ENCODE measurements around the gene ASB1. TPM values are rescaled to one million over a fixed set of nuclear protein-coding genes. Genes with fewer than 3 reads are reported as not detected.

ASB1 gene
- polyA plus RNA-seq, 1 of the 3 experiments (the other 2 are of a cell fraction) = 33.3 TPM

DNA sequence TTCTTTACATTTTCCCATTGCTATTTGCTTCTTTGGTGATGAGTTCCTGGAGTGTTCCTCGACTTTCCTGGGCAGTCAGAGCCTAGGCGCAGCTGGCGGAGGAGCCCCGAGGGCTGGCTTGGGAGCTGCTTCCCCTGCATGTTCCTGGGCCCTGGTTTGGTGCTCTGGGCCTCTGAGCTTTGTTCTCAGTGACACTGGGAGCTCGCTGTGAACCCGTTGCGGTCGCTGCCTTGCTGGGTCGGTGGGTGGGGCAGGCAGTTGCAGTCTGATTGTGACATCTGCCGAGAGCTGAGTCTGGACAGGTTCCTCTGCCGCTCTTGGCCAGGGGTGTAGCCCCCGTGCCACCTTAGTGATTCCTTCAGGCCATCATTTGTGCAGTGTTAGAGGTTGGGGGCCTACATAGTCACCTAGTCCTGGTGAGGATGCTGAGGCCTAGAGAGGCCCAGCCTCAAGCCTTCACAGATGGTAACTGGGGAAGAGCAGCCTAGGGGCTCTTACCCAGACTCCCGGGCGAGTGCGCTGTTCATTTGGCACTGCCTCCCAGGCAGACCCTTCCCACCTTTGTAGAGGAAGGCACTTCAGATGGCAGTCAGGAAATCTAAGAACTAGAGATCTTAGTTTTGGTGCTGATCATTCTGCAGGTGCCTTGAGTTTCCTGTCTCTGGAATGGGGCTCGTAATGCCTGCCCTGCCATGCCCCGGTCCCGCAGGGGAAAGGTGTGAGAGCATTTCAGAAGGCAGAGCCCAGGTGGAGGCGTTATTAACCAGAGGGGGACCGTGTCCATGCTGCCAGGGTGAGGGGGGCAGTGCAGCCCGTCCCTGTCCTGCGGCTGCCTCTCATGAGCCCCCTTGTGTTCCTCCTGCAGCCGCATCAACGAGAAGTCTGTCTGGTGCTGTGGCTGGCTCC lies 8.4 kb downstream of the ASB1 start:
- WGBS (ENCODE audit: low lambda C conversion rate) = 86% methylated on average over 12 of the region's 24 CpGs
- H3K9me3 ChIP-seq = peaks cover 7% of the 10 kb centered on the region; the same call in 1 of the 2 replicates
- peaks cover 7 to 28% of the 10 kb centered on the region in 2 experiments; a peak in 3 of 4 replicates for H3K4me1 ChIP-seq (ENCODE audit: control insufficient read depth in 1 of 2, insufficient read depth in 2 of 2, low read depth in 1 of 2, low read length in 1 of 2)
- H3K4me3 ChIP-seq (ENCODE audit: low read depth in 2 of 2, low read length in 1 of 2) = peak overlapping the region in 1 of 2 experiments; percentile 19; a peak in 1 of 4 replicates
- H4K20me1 ChIP-seq (ENCODE audit: insufficient read depth) = no peaks in the 10 kb centered on the region
- H3K4me2 ChIP-seq = peak overlapping the region; percentile 73
- no peak overlapping the region for H2AFZ ChIP-seq (ENCODE audit: low read depth)
- TF ChIP-seq RCOR1 (IDR thresholded peaks at IDR 0.05; ENCODE audit: low read length) (no peak), TCF12 (IDR thresholded peaks at IDR 0.05) (no peak), FOXM1 (IDR thresholded peaks at IDR 0.05; ENCODE audit: low read depth) (no peak), RFX5 (IDR thresholded peaks at IDR 0.05; ENCODE audit: low read length) (no peak), RXRA (IDR thresholded peaks at IDR 0.05; ENCODE audit: borderline replicate concordance, low read depth) (no peak), TEAD4 (IDR thresholded peaks at IDR 0.05; ENCODE audit: borderline replicate concordance, insufficient read depth) (no peak)
- no peak for DNase-seq
- peaks cover 53 to 69% of the 10 kb centered on the region in 2 experiments for H3K36me3 ChIP-seq (replicated peaks in 1 of 2; ENCODE audit: control insufficient read depth in 1 of 2, insufficient read depth in 2 of 2, low read length in 1 of 2)
- peak overlapping the region; percentile 77 for H3K9ac ChIP-seq
- peaks cover 91% of the 10 kb centered on the region for H3K79me2 ChIP-seq (ENCODE audit: insufficient read depth)
- H3K27ac ChIP-seq (ENCODE audit: low read depth in 2 of 2, low read length in 1 of 2) = peak overlapping the region in 1 of 2 experiments; percentile 99; a peak in 2 of 4 replicates
- ChIA-PET POLR2A (no interaction called here), CTCF (no interaction called here)
- H3F3A ChIP-seq (replicated peaks; ENCODE audit: insufficient read depth) = peaks cover 32% of the 10 kb centered on the region
- H3K27me3 ChIP-seq (ENCODE audit: insufficient read depth) = no peaks in the 10 kb centered on the region
- no peaks in the 10 kb centered on the region for H3K9me2 ChIP-seq

GRCh38 chr2:238435752-238436096 lies 9.0 kb downstream of the ASB1 start:
- Histone ChIP-seq H3K4me1 (ENCODE audit: control insufficient read depth in 1 of 2, insufficient read depth in 2 of 2, low read depth in 1 of 2, low read length in 1 of 2) (peaks cover 7 to 28% of the 10 kb centered on the region in 2 experiments; a peak in 3 of 4 replicates), H3K27ac (ENCODE audit: low read depth in 2 of 2, low read length in 1 of 2) (peak overlapping the region in 1 of 2 experiments; percentile 99; a peak in 2 of 4 replicates), H3K9ac (peak overlapping the region; percentile 77; the same call in 1 of the 2 replicates), H3K4me3 (ENCODE audit: low read depth in 2 of 2, low read length in 1 of 2) (no peak overlapping the region), H3K27me3 (ENCODE audit: insufficient read depth) (no peaks in the 10 kb centered on the region), H3K9me3 (peaks cover 2% of the 10 kb centered on the region; the same call in 1 of the 2 replicates), H3F3A (replicated peaks; ENCODE audit: insufficient read depth) (peaks cover 32% of the 10 kb centered on the region), H2AFZ (ENCODE audit: low read depth) (no peak overlapping the region), H3K36me3 (replicated peaks in 1 of 2; ENCODE audit: control insufficient read depth in 1 of 2, insufficient read depth in 2 of 2, low read length in 1 of 2) (peaks cover 53 to 67% of the 10 kb centered on the region in 2 experiments), H3K4me2 (peak overlapping the region; percentile 73; the same call in 1 of the 2 replicates), H4K20me1 (ENCODE audit: insufficient read depth) (no peaks in the 10 kb centered on the region; the same call in 1 of the 2 replicates), H3K9me2 (no peaks in the 10 kb centered on the region), H3K79me2 (ENCODE audit: insufficient read depth) (peaks cover 91% of the 10 kb centered on the region)
- TF ChIP-seq, protein P1, sequence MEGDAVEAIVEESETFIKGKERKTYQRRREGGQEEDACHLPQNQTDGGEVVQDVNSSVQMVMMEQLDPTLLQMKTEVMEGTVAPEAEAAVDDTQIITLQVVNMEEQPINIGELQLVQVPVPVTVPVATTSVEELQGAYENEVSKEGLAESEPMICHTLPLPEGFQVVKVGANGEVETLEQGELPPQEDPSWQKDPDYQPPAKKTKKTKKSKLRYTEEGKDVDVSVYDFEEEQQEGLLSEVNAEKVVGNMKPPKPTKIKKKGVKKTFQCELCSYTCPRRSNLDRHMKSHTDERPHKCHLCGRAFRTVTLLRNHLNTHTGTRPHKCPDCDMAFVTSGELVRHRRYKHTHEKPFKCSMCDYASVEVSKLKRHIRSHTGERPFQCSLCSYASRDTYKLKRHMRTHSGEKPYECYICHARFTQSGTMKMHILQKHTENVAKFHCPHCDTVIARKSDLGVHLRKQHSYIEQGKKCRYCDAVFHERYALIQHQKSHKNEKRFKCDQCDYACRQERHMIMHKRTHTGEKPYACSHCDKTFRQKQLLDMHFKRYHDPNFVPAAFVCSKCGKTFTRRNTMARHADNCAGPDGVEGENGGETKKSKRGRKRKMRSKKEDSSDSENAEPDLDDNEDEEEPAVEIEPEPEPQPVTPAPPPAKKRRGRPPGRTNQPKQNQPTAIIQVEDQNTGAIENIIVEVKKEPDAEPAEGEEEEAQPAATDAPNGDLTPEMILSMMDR (IDR thresholded peaks at IDR 0.05) = no peak
- no peak for TF ChIP-seq RFX5 (IDR thresholded peaks at IDR 0.05; ENCODE audit: low read length)
- no peak for TF ChIP-seq ELF1 (IDR thresholded peaks at IDR 0.05)
- TF ChIP-seq CHD2 (IDR thresholded peaks at IDR 0.05; ENCODE audit: low read length, partially characterized antibody) = no peak
- TF ChIP-seq FOSL2 (IDR thresholded peaks at IDR 0.05; ENCODE audit: borderline replicate concordance, low read depth) = no peak
- no peak for TF ChIP-seq ZBTB33 (IDR thresholded peaks at IDR 0.05; ENCODE audit: borderline replicate concordance, low read depth)
- TF ChIP-seq PBX3 (IDR thresholded peaks at IDR 0.05) = no peak
- TF ChIP-seq JUND (IDR thresholded peaks at IDR 0.05) = no peak
- no peak for TF ChIP-seq POLR2AphosphoS5 (IDR thresholded peaks at IDR 0.05; ENCODE audit: low read depth, low read length)
- TF ChIP-seq EP300 (IDR thresholded peaks at IDR 0.05; ENCODE audit: borderline replicate concordance in 1 of 2, low read depth in 1 of 2, low read length in 1 of 2) = no peak
- TF ChIP-seq RXRA (IDR thresholded peaks at IDR 0.05; ENCODE audit: borderline replicate concordance, low read depth) = no peak
- no peak for TF ChIP-seq USF2 (IDR thresholded peaks at IDR 0.05; ENCODE audit: borderline replicate concordance, low read depth, low read length)
- TF ChIP-seq YY1 (IDR thresholded peaks at IDR 0.05; ENCODE audit: low read depth) = no peak
- 98% methylated on average over 16 of the region's 20 CpGs for WGBS (ENCODE audit: low lambda C conversion rate)
- CTCF ChIA-PET = interaction anchor here (2.0 kb wide), 1 partner anchor 350 kb away, joined by 7 read pairs; no protein-coding TSS in a partner anchor
- no peak for DNase-seq
- POLR2A ChIA-PET = interaction anchor here (1.0 kb wide), 1 partner anchor 8 kb away, joined by 4 read pairs; no protein-coding TSS in a partner anchor

All from SK-N-SH (cell line).